ENCODE measurements around the gene TARS1. TPM values are rescaled to one million over a fixed set of nuclear protein-coding genes. Genes with fewer than 3 reads are reported as not detected.
A peak's percentile ranks its signal among the peaks of the same experiment; 100 is the strongest.

The TARS1 gene
- total RNA-seq, 1 experiment from 2014 or later: 304 TPM

GRCh38 chr5:33457817-33458216 is 17.1 kb downstream of the TARS1 start:
- peaks cover 92% of the 10 kb centered on the region for H3K36me3 Mint-ChIP-seq
- no peak for TF ChIP-seq ZNF219 (CRISPR knock-in tag; IDR thresholded peaks at IDR 0.05; ENCODE audit: borderline replicate concordance)
- H3K27ac Mint-ChIP-seq: no peak overlapping the region
- POLR2A ChIA-PET: no interaction called here
- no peak for ATAC-seq
- H3K4me1 Mint-ChIP-seq: no peaks in the 10 kb centered on the region
- no peak overlapping the region for H3K4me3 Mint-ChIP-seq
- no peak for DNase-seq (ENCODE audit: low spot score)
- CTCF ChIA-PET: no interaction called here
- H3K9me3 Mint-ChIP-seq: no peaks in the 10 kb centered on the region
- H3K27me3 Mint-ChIP-seq (ENCODE audit: low read depth): no peaks in the 10 kb centered on the region

- no peak for ATAC-seq
- ChIA-PET POLR2A (interaction anchor here (0.8 kb wide), 1 partner anchor 24 kb away, joined by 3 read pairs; no protein-coding TSS in a partner anchor), CTCF (interaction anchor here (0.5 kb wide), 1 partner anchor 1498 kb away, joined by 3 read pairs; no protein-coding TSS in a partner anchor)
- no peak for DNase-seq (ENCODE audit: low spot score)
- H3K36me3 Mint-ChIP-seq: peaks cover 92% of the 10 kb centered on the region
- no peaks in the 10 kb centered on the region for H3K9me3 Mint-ChIP-seq
- no peak for TF ChIP-seq OVOL2 (CRISPR knock-in tag; IDR thresholded peaks at IDR 0.05; ENCODE audit: borderline replicate concordance)
- TF ChIP-seq USF2 (CRISPR knock-in tag; IDR thresholded peaks at IDR 0.05): no peak
- TF ChIP-seq ZNF416 (CRISPR knock-in tag; IDR thresholded peaks at IDR 0.05): no peak
- TF ChIP-seq IRF1 (CRISPR knock-in tag; IDR thresholded peaks at IDR 0.05): no peak
- TF ChIP-seq NFATC4 (CRISPR knock-in tag; IDR thresholded peaks at IDR 0.05): no peak
- no peak for TF ChIP-seq ZNF232 (CRISPR knock-in tag; IDR thresholded peaks at IDR 0.05)
- TF ChIP-seq ATF6 (CRISPR knock-in tag; IDR thresholded peaks at IDR 0.05): no peak
- no peak for TF ChIP-seq ATF3 (CRISPR knock-in tag; conservative IDR thresholded peaks at IDR 0.05)
- TF ChIP-seq ZNF263 (CRISPR knock-in tag; IDR thresholded peaks at IDR 0.05; ENCODE audit: low read depth): no peak
- TF ChIP-seq ZNF281 (CRISPR knock-in tag; IDR thresholded peaks at IDR 0.05): no peak
- TF ChIP-seq NR3C1 (CRISPR knock-in tag; conservative IDR thresholded peaks at IDR 0.05; ENCODE audit: low read depth): no peak
- no peak for TF ChIP-seq ZBTB21 (CRISPR knock-in tag; IDR thresholded peaks at IDR 0.05; ENCODE audit: borderline replicate concordance)
- H3K4me3 Mint-ChIP-seq: no peak overlapping the region
- H3K27me3 Mint-ChIP-seq (ENCODE audit: low read depth): no peaks in the 10 kb centered on the region
- H3K4me1 Mint-ChIP-seq: no peaks in the 10 kb centered on the region
- peak overlapping the region; percentile 90 for H3K27ac Mint-ChIP-seq
These were observed 19.4 kb downstream of the TARS1 start for GRCh38 chr5:33460210-33460609.

- ChIA-PET CTCF (no interaction called here), POLR2A (no interaction called here)
- DNase-seq (ENCODE audit: low spot score) (no peak), ATAC-seq (no peak)
- no peaks in the 10 kb centered on the region for H3K27me3 Mint-ChIP-seq (ENCODE audit: low read depth)
- no peaks in the 10 kb centered on the region for H3K4me1 Mint-ChIP-seq
- H3K4me3 Mint-ChIP-seq: no peak overlapping the region
- H3K36me3 Mint-ChIP-seq: peaks cover 94% of the 10 kb centered on the region
- no peaks in the 10 kb centered on the region for H3K9me3 Mint-ChIP-seq
- no peak overlapping the region for H3K27ac Mint-ChIP-seq
- TF ChIP-seq TEAD1 (CRISPR knock-in tag; IDR thresholded peaks at IDR 0.05) (no peak), MXD4 (CRISPR knock-in tag; IDR thresholded peaks at IDR 0.05; ENCODE audit: borderline replicate concordance) (no peak), KAT7 (CRISPR knock-in tag; IDR thresholded peaks at IDR 0.05; ENCODE audit: borderline replicate concordance) (no peak), ZSCAN18 (CRISPR knock-in tag; IDR thresholded peaks at IDR 0.05) (no peak), ATF2 (CRISPR knock-in tag; IDR thresholded peaks at IDR 0.05; ENCODE audit: borderline replicate concordance, low read depth) (no peak), NR1H2 (CRISPR knock-in tag; IDR thresholded peaks at IDR 0.05) (no peak), STAT6 (CRISPR knock-in tag; conservative IDR thresholded peaks at IDR 0.05; ENCODE audit: low read depth) (no peak), JUN (CRISPR knock-in tag; IDR thresholded peaks at IDR 0.05) (no peak)
These were observed 21.7 kb downstream of the TARS1 start for GRCh38 chr5:33462456-33462855.

Data from WTC11 (cell line).